Measurements from ENCODE around the gene PRDX3.

DNA sequence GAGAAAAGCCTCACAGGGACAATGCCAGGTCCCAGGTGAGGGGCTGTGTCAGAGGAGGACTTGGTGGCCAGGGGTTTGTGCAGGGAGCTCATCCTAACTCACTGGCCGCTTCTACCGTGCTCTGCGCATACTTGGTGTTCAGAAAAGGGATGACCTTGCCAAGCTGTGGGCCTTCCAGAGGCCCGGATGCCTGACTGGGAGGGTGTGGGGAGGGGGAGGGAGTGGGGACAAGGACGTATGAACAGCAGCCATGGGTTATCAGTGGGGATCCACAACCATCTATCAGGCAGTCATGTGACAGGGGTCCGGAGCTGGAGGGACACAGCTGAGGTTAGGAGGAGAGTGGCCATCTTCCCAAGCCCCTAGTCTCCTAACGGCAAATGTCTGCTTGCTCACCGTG lies 19.3 kb downstream of the PRDX3 start:
- TF ChIP-seq CTCF (IDR thresholded peaks at IDR 0.05) (no peak), POLR2A (IDR thresholded peaks at IDR 0.05) (no peak), POLR2AphosphoS5 (IDR thresholded peaks at IDR 0.05) (no peak)
